NCI-H1694 treated with DMSO at 0.1 percent for 48 hours (cell line): ENCODE measurements around the gene TMEM106B.
"Not testable (repeated sequence)": the region's sequence is repeated elsewhere in the genome, so short reads cannot be mapped to it uniquely, and the experiment has no call there.

ENCODE experiments used
- DNase-seq: peaks from one replicate; lab custom pipeline; 2025; lab: John Stamatoyannopoulos, UW

The TMEM106B gene

GRCh38 chr7:12211054-12211710, at the start of gene TMEM106B:
TMEM106B (plus strand) TSS chr7:12211294; CDS start chr7:12214811, 3,517 bp downstream.
- peak; percentile 85 for DNase-seq

- DNase-seq = no peak
These were observed 48.5 kb upstream of the TMEM106B start for GRCh38 chr7:12162415-12163113.

- not testable (repeated sequence) for DNase-seq
These were observed 43.0 kb upstream of the TMEM106B start for GRCh38 chr7:12168065-12168464.

- DNase-seq = not testable (repeated sequence)
These were observed 40.9 kb upstream of the TMEM106B start for GRCh38 chr7:12169981-12170820.

GRCh38 chr7:12173671-12174070, 37.4 kb upstream of the TMEM106B start:
- DNase-seq = no peak

GRCh38 chr7:12174931-12175330, 36.2 kb upstream of the TMEM106B start:
- DNase-seq = no peak

- no peak for DNase-seq
These were observed 32.8 kb upstream of the TMEM106B start for GRCh38 chr7:12178317-12178716.

GRCh38 chr7:12194426-12194825, 16.7 kb upstream of the TMEM106B start:
- no peak for DNase-seq

- DNase-seq = no peak
These were observed 14.7 kb upstream of the TMEM106B start for GRCh38 chr7:12196386-12196785.

GRCh38 chr7:12199363-12199762, 11.7 kb upstream of the TMEM106B start:
- no peak for DNase-seq

- no peak for DNase-seq
These were observed 4.0 kb upstream of the TMEM106B start for GRCh38 chr7:12207046-12207445.

- DNase-seq = no peak
These were observed 1.9 kb upstream of the TMEM106B start for GRCh38 chr7:12209221-12209620.

- peak; percentile 45 for DNase-seq
These were observed 678 bp upstream of the TMEM106B start for GRCh38 chr7:12210179-12211053.

- peak; percentile 41 for DNase-seq
These were observed 804 bp downstream of the TMEM106B start for GRCh38 chr7:12211711-12212485.

- DNase-seq = no peak
These were observed 6.2 kb downstream of the TMEM106B start for GRCh38 chr7:12217311-12217710.

- no peak for DNase-seq
These were observed 9.4 kb downstream of the TMEM106B start for GRCh38 chr7:12220389-12221046.

- no peak for DNase-seq
These were observed 10.3 kb downstream of the TMEM106B start for GRCh38 chr7:12221414-12221813.

- DNase-seq = no peak
These were observed 11.9 kb downstream of the TMEM106B start for GRCh38 chr7:12222889-12223579.

GRCh38 chr7:12225017-12225416, 13.9 kb downstream of the TMEM106B start:
- DNase-seq = not testable (repeated sequence)

GRCh38 chr7:12226756-12227155, 15.7 kb downstream of the TMEM106B start:
- no peak for DNase-seq
